ENCODE results near the gene ENTPD8.

ENTPD8 gene

DNA sequence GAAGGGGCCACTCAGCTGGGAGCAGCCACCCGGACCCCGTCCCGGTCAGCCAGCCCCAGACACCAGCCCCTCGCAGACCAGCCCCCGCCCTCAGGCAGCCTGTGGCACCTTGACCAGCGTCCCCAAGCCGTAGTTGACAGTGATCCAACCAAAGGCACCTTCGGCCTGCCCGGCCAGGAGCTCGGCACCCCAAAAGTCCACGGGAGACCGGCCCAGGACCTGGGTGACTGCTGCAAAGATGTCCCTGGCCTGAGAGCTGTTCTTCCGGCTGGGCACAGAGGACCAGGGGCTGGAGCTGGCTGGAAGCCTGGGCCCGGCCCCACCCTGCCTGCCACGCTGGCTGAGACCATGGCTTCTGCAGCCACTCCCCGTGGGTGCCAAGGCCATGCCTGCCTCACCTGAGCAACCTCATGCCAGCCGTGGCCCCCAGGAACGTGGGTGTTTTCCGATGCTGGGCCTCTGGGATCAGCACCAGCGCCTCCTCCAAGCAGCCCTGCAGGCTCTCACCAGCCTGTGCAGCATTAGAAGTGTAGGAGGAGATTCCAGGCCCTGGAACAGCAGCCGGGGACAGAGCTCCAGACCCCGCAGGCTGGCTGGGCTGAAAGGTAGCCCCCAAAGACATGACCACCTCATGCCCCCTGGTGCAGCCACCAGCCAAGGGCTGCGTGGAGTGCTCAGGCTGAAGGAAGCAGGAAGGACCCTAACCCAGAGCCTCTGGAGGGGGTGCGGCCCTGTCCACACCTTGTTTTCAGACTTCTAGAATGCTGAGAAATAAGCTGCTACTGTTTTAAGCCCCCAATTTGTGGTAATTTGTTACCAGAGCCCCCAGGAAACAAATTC, 4.2 kb downstream of the ENTPD8 start:
- Histone ChIP-seq H3K79me2 (ENCODE audit: low read length) (no peaks in the 10 kb centered on the region), H3K27ac (ENCODE audit: low read length) (no peak overlapping the region), H3K4me3 (ENCODE audit: low read length) (no peak overlapping the region), H3K4me1 (ENCODE audit: low read length) (no peaks in the 10 kb centered on the region), H3K9me3 (ENCODE audit: insufficient read depth, low read length) (no peaks in the 10 kb centered on the region), H3K4me2 (ENCODE audit: low read length) (no peak overlapping the region), H2AFZ (ENCODE audit: low read depth, low read length) (no peak overlapping the region), H3K36me3 (replicated peaks; ENCODE audit: low read depth, low read length) (no peaks in the 10 kb centered on the region), H3K9ac (ENCODE audit: low read length) (no peak overlapping the region), H3K27me3 (ENCODE audit: low read depth, low read length) (no peaks in the 10 kb centered on the region), H4K20me1 (ENCODE audit: insufficient read depth, low read length) (no peaks in the 10 kb centered on the region)
- TF ChIP-seq, protein P1, sequence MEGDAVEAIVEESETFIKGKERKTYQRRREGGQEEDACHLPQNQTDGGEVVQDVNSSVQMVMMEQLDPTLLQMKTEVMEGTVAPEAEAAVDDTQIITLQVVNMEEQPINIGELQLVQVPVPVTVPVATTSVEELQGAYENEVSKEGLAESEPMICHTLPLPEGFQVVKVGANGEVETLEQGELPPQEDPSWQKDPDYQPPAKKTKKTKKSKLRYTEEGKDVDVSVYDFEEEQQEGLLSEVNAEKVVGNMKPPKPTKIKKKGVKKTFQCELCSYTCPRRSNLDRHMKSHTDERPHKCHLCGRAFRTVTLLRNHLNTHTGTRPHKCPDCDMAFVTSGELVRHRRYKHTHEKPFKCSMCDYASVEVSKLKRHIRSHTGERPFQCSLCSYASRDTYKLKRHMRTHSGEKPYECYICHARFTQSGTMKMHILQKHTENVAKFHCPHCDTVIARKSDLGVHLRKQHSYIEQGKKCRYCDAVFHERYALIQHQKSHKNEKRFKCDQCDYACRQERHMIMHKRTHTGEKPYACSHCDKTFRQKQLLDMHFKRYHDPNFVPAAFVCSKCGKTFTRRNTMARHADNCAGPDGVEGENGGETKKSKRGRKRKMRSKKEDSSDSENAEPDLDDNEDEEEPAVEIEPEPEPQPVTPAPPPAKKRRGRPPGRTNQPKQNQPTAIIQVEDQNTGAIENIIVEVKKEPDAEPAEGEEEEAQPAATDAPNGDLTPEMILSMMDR (IDR thresholded peaks at IDR 0.05; ENCODE audit: low read depth, low read length): no peak
- no peak for TF ChIP-seq EZH2phosphoT487 (IDR thresholded peaks at IDR 0.05; ENCODE audit: low read depth)

DNA sequence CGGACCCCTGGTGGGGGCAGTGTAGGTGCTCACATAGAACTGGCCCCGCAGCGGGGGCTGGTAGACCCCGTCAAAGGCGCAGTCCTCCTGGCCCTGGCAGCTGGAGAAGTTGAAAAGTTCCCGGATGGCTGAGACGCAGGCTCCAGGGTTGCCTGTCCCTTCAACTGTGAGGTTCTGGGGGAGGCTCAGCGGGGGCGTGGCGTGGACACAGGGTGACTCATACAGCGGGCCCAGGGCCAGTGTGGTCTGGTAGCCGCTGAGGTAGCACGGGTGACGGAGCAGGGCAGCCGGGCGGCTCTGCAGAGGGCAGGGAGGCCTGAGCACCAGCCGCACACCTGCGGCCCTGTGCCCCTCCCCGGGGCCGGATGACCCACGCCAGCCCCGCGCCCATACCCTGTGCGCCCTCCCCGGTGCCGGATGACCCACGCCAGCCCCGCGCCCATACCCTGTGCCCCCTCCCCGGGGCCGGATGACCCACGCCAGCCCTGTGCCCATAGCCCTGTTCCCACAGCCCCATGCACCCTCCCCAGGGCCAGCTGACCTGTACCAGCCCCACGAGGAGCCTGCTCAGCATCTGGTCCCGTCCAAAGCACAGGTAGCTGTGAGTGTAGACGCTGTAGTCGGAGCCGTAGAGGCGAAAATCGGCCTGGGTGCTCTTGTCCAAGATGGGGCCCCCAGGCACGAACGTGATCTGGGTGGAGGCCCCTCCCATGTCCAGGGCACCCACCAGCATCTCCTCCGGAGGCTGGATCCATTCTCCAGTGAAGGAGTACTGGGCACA, 5.0 kb downstream of the ENTPD8 start:
- H4K20me1 ChIP-seq (ENCODE audit: insufficient read depth, low read length): no peaks in the 10 kb centered on the region
- H3K9ac ChIP-seq (ENCODE audit: low read length): no peak overlapping the region
- no peak overlapping the region for H2AFZ ChIP-seq (ENCODE audit: low read depth, low read length)
- H3K4me3 ChIP-seq (ENCODE audit: low read length): no peak overlapping the region
- H3K4me1 ChIP-seq (ENCODE audit: low read length): no peaks in the 10 kb centered on the region
- no peak overlapping the region for H3K4me2 ChIP-seq (ENCODE audit: low read length)
- no peaks in the 10 kb centered on the region for H3K79me2 ChIP-seq (ENCODE audit: low read length)
- H3K9me3 ChIP-seq (ENCODE audit: insufficient read depth, low read length): no peaks in the 10 kb centered on the region
- no peaks in the 10 kb centered on the region for H3K27me3 ChIP-seq (ENCODE audit: low read depth, low read length)
- H3K27ac ChIP-seq (ENCODE audit: low read length): no peak overlapping the region
- no peaks in the 10 kb centered on the region for H3K36me3 ChIP-seq (replicated peaks; ENCODE audit: low read depth, low read length)
- TF ChIP-seq, protein P1 (IDR thresholded peaks at IDR 0.05; ENCODE audit: low read depth, low read length): no peak
- TF ChIP-seq EZH2phosphoT487 (IDR thresholded peaks at IDR 0.05; ENCODE audit: low read depth): no peak

GRCh38 chr9:137435381-137435891, 5.7 kb downstream of the ENTPD8 start:
- no peak overlapping the region for H3K4me2 ChIP-seq (ENCODE audit: low read length)
- H4K20me1 ChIP-seq (ENCODE audit: insufficient read depth, low read length): no peaks in the 10 kb centered on the region
- no peak overlapping the region for H2AFZ ChIP-seq (ENCODE audit: low read depth, low read length)
- H3K4me1 ChIP-seq (ENCODE audit: low read length): peaks cover 2% of the 10 kb centered on the region; the same call in 1 of the 2 replicates
- no peaks in the 10 kb centered on the region for H3K9me3 ChIP-seq (ENCODE audit: insufficient read depth, low read length)
- no peaks in the 10 kb centered on the region for H3K27me3 ChIP-seq (ENCODE audit: low read depth, low read length)
- H3K27ac ChIP-seq (ENCODE audit: low read length): no peak overlapping the region
- no peak overlapping the region for H3K4me3 ChIP-seq (ENCODE audit: low read length)
- TF ChIP-seq EZH2phosphoT487 (IDR thresholded peaks at IDR 0.05; ENCODE audit: low read depth): no peak
- TF ChIP-seq, protein P1 (IDR thresholded peaks at IDR 0.05; ENCODE audit: low read depth, low read length): no peak
- no peak overlapping the region for H3K9ac ChIP-seq (ENCODE audit: low read length)
- H3K79me2 ChIP-seq (ENCODE audit: low read length): no peaks in the 10 kb centered on the region
- no peaks in the 10 kb centered on the region for H3K36me3 ChIP-seq (replicated peaks; ENCODE audit: low read depth, low read length)
